Ishikawa (cell line): ENCODE data around the gene MIF.

ENCODE experiments used
- CREB1 ChIP-seq: IDR thresholded peaks from 2 replicates; pipeline ENCODE4 v1.6.1; 2012; ENCODE audit warnings: low read depth
- EGR1 ChIP-seq: IDR thresholded peaks from 2 replicates; pipeline ENCODE4 v1.6.1; 2012
- EP300 ChIP-seq: IDR thresholded peaks from 2 replicates; pipeline ENCODE4 v1.6.1; 2012; ENCODE audit warnings: borderline replicate concordance
- FOXM1 ChIP-seq: IDR thresholded peaks from 2 replicates; pipeline ENCODE4 v1.6.1; 2012; ENCODE audit warnings: low read depth, borderline replicate concordance
- NFIC ChIP-seq: IDR thresholded peaks from 2 replicates; pipeline ENCODE4 v1.6.1; 2012
- RAD21 ChIP-seq: IDR thresholded peaks from 2 replicates; pipeline ENCODE4 v1.6.1; 2012; ENCODE audit warnings: low read depth
- TAF1 ChIP-seq: IDR thresholded peaks from 2 replicates; pipeline ENCODE4 v1.6.1; 2012; ENCODE audit warnings: low read depth, mild to moderate bottlenecking
- YY1 ChIP-seq: IDR thresholded peaks from 2 replicates; pipeline ENCODE4 v1.6.1; 2012; ENCODE audit warnings: low read depth
- TF ChIP-seq, protein P1 (sequence below): IDR thresholded peaks from 2 replicates; pipeline ENCODE4 v1.6.1; 2012; ENCODE audit warnings: low read depth, mild to moderate bottlenecking
- TF ChIP-seq, protein P2 (sequence below): IDR thresholded peaks from 2 replicates; pipeline ENCODE4 v1.6.1; 2012

DNA sequence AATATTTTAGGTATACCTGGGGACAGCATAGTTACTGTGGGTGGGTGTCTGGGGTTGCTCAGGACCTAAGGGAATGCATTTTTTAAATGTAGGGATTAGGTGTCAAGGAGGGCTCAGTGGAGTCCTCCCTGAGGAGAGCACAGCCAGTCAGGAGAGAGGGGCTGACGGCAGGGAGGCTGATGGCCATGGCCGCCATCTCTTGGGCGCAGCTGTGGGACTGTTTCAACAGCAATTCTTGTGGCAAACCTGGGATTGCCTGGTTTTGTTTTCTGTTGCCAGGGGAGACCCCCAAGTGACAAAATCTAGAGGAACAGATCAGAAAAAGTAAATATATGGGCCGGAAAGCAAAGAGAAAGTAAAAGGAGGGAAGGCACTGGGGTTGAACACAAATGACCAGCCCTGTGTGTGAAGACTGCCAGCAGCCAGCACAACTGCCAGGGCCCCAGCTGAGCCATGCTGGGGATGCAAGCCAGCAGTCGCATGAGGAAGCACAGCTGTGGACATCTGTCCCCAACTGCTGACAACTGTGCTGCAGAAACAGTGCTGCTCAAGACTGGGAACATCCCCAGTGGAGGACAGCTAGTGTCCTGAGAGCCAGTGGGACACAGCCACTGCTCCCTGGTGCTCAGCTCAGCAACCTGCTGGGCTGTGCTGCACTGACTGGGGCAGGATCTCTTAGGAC lies 10.5 kb downstream of the MIF start:
- TF ChIP-seq FOXM1 = no peak
- no peak for TF ChIP-seq EP300
- TF ChIP-seq RAD21 = no peak
- no peak for TF ChIP-seq YY1
- no peak for TF ChIP-seq TAF1
- TF ChIP-seq, protein P1, sequence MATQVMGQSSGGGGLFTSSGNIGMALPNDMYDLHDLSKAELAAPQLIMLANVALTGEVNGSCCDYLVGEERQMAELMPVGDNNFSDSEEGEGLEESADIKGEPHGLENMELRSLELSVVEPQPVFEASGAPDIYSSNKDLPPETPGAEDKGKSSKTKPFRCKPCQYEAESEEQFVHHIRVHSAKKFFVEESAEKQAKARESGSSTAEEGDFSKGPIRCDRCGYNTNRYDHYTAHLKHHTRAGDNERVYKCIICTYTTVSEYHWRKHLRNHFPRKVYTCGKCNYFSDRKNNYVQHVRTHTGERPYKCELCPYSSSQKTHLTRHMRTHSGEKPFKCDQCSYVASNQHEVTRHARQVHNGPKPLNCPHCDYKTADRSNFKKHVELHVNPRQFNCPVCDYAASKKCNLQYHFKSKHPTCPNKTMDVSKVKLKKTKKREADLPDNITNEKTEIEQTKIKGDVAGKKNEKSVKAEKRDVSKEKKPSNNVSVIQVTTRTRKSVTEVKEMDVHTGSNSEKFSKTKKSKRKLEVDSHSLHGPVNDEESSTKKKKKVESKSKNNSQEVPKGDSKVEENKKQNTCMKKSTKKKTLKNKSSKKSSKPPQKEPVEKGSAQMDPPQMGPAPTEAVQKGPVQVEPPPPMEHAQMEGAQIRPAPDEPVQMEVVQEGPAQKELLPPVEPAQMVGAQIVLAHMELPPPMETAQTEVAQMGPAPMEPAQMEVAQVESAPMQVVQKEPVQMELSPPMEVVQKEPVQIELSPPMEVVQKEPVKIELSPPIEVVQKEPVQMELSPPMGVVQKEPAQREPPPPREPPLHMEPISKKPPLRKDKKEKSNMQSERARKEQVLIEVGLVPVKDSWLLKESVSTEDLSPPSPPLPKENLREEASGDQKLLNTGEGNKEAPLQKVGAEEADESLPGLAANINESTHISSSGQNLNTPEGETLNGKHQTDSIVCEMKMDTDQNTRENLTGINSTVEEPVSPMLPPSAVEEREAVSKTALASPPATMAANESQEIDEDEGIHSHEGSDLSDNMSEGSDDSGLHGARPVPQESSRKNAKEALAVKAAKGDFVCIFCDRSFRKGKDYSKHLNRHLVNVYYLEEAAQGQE = no peak
- no peak for TF ChIP-seq EGR1
- no peak for TF ChIP-seq NFIC
- TF ChIP-seq, protein P2, sequence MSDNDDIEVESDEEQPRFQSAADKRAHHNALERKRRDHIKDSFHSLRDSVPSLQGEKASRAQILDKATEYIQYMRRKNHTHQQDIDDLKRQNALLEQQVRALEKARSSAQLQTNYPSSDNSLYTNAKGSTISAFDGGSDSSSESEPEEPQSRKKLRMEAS = no peak
- TF ChIP-seq CREB1 = no peak
